Stimulated activated CD4-positive, alpha-beta T cell treated with anti-CD3 and anti-CD28 coated beads, Interleukin-12 subunit alpha, Interleukin-12 subunit beta, amount 100 ng/mL, for 24 hours (primary cell): Measurements from ENCODE around the gene ACTL6B.
"Not testable (repeated sequence)": the region's sequence is repeated elsewhere in the genome, so short reads cannot be mapped to it uniquely, and the experiment has no call there.

Source experiments
- DNase-seq, 2 experiments: peaks; one replicate each; pipeline ENCODE4 v3.0.0-alpha.2; 2020; ENCODE audit warnings: low read depth in 2 of 2

The ACTL6B gene

DNA sequence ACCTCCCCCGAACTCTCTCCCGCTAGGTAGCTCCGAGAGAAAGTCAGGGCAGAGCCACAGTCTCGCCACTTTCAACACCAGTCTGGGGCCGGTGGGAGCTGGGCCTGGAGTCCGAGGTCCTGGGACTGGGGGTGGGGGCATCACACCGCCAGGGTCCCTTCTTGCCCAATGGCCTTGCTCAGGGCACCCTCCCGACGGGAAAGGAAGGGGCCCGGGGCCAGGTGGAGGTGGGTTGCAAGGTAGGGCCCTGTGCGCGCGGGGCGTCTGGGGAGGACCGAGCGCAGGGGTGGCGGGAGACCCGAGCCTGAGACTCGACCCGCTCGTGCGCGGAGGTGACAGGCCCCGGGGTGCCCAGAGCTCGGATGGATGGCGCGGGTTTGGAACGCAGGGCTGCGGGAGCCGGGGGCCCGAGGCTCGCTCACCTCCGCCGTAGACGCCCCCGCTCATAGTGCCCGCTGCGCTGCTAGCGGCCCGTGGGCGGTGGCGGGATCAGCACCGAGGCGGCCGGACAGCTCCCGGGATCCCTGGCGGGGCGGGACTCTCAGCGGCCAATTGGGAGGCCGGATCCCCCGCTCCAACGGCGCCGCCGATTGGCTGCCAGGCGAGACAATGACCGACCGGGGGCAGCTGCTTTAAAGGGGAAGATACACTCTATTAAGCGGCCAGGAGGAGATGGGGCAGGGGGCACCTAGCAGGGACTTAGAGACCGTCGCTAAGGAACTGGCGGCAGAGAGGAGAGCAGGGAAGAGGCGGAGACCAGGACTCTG, at the start of gene ACTL6B:
ACTL6B (minus strand) TSS at position 541 of the 767 bp plus-strand sequence; CDS start at position 447, 94 bp downstream.
- DNase-seq: peak in 1 of 2 experiments; percentile 61

DNA sequence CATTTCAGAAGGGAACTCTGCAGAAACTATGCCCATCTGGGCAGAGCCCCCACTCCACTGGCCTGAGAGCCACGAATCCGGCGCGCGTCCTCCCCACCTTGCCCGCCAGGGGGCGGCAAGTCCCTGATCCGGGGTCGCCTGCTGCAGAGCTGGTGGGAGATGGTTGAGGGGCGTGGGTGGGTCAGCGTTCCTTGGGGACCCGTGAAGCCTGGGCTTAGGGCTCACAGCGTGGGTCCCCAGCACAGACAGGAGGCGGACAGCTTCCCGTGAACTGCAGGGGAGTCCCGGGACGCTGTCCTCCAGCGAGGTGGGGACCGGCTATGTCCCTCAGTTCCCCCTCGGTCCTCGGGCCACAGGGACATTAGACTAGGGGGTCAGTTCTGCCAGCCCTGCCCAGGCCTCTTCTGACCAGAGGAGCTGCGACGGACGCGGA, 49.1 kb upstream of the ACTL6B start:
- DNase-seq: peak; percentile 61 to 80

DNA sequence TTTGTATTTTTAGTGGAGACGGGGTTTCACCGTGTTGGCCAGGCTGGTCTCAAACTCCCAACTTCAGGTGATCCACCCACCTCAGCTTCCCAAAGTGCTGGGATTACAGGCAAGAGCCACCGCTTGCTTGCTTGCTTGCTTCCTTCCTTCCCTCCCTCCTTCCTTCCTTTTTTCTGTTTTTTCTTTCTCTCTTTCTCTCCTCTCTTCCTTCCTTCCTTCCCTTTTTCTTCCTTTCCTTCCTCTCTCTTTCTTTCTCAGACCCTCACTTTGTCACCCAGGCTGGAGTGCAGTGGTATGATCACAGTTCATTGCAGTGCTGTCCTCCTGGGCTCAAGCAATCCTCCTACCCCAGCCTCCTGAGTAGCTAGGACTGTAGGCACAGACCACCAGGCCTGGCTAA, 44.8 kb upstream of the ACTL6B start:
- not testable (repeated sequence) for DNase-seq

DNA sequence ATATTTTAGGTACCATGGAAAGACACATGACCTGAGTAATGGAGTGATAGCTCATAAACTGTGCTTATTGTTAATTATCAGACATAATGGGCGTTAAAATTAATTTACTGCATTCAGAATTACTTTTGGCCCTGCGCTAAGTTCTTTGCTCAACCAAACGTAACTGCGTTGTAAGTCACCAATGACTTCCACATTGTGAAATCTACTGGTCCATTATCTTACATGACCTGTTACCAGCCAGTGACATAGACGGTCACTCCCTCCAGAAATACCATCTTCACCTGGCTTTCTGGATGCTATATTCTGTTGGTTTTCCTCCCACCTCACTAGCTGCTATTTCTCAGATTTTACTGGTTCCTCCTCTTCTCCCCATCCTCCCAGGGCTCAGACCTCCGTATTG, 42.8 kb upstream of the ACTL6B start:
- no peak for DNase-seq

DNA sequence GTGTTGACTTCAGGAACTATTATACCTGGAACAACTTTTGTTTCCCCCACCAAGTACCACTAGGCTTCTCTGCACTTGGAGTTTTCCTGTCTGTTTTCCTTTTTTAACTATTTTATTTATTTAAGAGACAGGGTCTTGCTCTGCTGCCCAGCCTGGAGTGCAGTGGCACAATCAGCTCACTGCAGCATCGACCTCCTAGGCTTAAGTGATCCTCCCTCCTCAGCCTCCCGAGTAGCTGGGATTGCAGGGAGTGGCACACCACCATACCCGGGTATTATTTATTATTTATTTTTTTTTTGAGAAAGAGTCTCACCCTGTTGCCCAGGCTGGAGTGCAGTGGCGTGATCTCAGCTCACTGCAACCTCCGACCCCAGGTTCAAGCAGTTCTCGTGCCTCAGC, 39.9 kb upstream of the ACTL6B start:
- no peak for DNase-seq

DNA sequence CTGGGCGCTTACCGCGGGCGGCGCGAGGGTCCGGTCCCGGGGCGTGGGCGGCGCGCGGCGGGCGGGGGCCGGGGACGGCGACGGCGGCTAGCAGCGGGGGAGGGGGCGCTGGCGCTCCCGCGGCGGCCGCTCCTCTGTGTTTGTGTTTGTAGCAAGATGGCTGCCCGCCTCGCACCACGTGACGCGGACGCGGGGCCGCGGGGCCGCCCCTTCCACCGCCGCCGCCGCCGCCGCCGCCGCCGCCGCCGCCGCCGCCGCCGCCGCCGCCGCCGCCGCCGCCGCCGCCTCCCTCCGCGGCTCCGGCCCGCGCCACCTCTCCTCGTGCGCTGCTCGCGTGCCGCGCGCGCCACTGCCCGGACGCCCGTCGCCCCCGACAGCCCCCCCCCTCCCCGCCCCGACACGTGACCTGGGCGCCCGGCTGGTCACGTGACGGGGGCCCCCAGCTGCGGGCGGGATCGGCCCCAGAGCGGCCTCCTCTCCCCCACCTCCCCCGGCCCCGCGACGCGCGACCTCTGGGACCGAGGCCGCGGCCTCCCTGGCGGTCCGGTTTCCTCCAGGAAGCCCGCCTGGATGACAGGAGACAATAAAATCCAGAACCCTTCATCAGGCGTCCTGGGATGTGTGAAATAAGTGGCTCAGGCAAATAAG, 38.0 kb upstream of the ACTL6B start, which contains the start of gene GIGYF1:
GIGYF1 (minus strand) TSS at position 153 of the 648 bp plus-strand sequence. CDS start 6,012 bp downstream, outside the sequence.
- peak in 1 of 2 experiments; percentile 60 for DNase-seq

DNA sequence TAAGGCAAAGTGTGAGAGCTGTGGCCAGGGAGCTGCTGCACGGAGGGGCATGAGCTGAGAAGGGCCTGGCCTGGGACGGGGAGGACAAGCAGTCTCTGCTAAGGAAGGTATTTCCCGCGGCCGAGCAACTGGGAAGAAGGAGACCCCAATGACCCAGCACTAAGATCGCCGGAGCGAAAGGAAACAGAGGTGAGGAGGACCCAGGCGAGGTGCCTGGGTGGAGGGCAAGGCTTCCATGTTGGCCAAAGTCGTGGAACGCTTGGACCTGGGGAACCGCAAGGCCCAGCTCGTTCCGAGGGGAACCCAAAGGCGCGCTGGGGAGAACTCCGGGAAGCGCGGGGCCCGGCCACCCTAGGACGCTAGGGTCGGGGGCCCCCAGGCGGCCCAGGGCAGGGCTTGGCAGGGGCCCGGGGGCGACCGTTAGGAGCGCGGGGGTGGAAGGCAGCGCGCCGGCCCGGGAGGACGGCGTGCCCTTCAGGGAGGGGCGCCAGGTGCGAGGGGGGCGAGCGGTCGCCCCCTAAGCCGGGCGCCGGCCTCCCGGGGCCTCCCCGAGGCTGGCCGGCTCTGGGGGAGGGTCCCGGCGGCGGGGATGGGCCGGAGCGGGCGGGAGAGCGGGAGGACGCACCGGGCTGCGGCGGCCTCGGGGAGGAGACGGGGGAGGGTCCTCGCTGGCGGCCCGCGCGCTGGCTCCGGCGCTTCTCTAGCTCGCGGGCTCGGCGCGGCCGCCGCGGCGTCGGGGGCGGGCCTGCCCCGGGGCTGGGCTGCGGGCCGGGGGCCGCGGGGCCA, 37.3 kb upstream of the ACTL6B start:
- no peak for DNase-seq

DNA sequence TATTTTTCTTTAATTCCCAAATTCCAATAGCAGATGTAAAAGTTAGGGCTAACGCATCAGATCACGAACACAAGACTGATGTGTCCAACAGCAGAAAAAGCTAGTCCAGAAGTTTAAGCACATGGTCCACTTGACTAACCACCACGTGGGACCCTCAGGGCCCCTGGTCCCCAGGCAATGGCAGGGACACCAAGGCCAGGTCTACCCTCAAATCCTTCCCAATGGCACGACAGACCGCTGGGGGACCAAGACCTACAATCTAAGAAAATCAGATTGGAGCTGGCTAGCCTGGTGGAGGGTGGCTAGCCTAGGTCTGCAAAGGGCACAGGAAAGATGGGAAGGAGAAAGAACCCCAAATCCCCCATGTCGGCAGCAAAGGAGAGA, 36.3 kb upstream of the ACTL6B start:
- DNase-seq: no peak

DNA sequence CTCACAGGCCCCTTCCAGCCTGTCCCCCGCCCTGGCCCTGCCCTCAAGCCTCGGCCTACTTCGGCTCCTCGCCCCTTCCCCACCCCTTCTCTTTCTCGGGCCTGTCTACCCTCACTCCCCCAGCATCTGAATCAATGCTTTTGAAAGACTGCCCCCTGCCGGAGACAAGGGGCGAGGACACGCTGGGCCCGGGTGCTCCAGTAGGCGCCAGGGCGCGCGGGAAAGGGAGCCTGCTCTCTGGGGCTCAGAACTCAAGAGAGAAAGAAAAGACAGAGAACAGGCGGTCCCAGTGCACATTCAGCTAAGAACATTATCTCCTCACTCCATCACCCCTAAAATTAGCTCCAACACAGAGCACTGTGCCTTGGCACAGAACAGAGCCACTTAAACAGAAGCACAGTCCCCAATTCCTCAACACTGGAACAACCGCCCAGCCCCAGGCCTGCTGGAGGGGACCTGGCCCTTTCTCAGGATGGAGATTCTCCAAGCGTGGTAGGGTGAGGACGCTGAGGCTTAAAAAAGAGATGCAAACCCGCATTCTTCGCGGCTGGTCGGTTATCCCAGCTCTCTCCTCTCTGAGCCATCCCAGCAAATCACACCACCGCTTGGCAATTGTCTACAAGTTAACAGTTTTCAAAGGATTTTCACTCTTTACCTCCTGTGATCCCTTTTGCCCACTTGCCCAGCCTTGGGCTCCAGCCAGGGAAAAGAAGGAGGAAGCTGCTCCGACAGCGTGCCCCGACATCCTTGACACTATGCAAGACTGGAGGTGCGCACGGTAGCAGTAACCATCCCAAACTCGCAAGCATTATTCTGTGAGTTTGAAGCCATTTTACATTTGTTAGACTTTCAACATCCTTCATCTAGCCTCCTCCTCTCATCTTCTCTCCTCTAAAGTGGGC, 35.7 kb upstream of the ACTL6B start:
- peak; percentile 65 to 79 for DNase-seq

DNA sequence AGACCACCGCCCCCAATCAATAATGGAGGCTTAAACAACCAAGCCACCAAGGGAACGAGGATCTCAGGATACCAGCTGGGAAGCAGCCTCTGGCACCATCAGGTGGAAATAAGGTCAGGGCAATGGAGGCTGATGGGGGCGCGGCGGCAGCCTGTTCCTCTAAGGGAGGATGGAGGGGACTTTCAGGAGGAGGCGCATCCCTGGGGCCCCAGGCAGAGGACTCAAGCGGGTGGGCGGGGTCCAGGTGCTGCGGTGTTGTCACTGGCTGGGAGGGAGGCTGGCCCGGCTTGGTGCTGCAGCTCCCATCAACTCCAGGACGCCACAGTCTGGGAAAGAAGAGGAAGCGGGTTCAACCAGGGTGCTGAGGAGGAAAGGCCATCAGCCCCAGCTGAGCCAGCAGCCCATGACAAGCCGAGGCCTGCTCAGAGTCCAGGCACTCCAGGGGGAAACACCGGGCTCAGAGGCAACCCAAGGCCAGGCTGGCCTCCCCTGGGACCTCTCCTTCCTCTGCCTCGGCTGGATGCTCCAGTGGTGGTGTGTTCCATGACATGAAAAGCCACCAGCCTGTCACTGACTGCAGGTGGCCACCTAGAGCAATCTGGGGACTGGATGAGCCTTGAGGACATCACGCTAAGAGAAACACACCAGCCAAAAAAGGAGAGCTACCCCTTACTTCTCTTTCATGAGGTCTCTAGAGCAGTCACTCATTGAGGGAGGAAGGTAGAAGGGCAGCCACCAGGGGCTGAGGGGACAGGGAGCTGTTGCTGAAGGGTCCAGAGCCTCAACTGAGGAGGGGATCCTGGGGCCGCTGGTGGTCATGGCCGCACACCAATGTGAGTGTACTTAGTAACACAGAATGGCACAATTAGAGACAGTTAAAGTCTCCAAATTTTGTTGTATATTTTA, 33.2 kb upstream of the ACTL6B start:
- no peak for DNase-seq

DNA sequence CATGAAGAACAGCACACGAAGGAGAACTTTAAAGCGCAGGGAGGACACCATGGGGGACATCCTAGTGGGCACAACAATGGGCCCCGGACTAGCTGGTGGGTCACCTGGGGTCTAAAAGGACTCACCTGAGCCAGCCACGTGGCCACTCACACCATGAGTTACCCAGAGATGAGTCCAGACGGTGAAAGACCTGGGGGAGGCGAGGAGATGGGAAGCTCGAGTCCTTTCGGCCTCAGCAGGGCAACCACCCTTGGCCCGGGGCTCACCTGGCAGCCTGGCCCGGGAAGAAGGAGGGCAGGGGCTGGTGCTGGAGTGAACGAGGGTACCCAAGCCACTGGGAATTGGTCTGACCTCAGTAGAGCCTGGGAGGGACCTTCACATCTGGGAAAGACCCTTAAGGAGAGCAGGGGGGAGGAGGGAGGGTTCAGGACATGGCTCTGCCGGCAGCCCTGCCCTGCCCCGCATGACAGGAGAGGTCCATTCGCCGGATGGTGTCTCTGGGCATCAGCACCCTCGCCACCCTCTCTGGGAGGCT, 32.1 kb upstream of the ACTL6B start:
- no peak for DNase-seq

DNA sequence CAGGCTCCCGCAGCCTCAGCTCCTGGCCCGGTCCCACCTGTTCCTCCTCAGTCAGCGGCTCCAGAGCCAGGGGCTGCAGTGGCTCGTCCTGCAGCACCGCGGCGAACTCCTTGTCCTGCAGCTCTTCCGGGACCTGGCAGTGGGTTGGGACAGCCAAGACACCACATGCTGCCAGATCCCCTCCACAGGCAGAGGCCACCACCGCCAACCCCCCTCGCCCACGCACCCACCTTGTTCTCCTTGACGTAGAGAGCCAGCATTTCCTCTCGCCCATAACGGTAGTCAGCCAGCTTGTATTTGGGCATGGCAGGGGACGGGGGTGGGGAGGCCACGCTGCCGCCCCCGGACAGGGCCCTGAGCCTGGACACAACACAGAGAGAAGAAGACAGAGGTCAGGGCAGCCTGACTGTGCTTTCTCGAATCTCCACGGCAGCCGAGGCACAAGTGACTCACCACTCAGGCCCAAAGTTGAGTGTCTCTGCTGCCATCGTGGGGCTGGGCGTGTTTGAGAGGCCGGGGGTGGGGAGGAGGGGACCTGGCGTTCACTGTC, 31.6 kb upstream of the ACTL6B start:
- no peak for DNase-seq

DNA sequence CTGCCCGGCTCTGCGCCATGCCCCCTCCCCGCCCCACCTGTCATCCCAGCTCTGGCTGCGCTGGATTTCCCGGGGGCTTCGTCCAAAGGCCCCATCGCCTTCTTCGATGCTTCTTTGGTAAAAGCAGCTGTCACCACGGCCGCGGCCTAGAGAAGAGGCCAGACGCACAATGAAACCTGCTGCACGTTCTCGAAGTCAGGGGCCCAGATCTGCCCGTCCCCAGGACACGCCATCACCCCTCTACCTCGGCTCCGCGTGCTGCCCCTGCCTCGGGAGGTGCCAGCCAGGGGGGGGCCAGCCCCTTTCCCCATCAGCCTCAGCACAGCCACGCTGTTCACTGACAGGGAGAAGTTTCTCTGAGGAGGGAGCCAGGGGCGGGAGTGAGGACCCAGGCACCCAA, 31.0 kb upstream of the ACTL6B start:
- DNase-seq: no peak

DNA sequence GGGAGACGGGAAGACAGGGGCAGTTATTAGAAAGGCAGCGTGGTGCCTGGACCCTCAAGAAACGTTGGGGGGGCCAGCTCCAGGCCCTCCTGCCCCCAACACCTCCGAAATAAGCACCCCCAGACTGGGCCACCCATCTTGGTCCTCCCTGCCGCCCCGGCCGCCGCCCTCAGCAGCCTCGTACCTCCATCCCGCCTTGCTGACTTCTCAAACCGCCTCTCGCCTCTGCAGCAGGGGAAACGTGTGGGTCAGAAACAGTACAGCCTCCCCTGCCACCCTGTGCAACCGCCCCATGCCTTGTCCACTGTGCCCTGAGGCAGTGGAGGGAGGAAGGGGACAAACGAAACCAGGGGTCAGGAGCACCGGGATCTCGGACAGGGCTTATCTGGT, 30.6 kb upstream of the ACTL6B start:
- DNase-seq: no peak

DNA sequence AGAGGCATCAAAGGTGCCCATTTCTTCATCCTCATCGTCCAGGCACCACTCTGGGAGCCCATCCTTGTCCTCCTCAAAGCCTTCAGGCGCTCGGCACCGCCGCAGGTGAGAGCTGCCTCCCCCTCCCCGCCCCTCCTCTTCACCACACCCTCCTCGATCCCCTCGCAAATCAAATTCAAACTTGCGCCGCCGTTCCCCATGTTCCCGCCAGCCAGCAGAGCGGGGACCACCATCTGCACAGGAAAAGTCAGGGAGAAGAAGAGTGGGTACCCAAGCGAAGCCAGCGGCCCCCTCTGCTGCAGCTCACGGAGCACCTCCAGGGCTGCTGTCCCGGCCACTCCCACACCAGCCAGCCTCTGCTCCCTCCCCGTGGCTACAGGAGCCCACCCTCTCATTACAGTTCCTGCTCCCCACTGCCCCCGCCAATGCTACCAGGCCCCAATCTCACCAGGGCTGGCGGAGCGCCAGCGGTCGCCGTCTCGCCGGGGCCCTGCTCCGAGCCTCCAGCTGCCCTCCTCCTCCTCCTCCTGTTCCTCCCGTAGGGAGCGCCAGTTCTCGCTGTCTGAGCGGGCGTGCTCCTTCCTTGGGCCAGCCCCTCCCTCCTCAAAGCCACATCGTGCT, 30.1 kb upstream of the ACTL6B start:
- no peak for DNase-seq

DNA sequence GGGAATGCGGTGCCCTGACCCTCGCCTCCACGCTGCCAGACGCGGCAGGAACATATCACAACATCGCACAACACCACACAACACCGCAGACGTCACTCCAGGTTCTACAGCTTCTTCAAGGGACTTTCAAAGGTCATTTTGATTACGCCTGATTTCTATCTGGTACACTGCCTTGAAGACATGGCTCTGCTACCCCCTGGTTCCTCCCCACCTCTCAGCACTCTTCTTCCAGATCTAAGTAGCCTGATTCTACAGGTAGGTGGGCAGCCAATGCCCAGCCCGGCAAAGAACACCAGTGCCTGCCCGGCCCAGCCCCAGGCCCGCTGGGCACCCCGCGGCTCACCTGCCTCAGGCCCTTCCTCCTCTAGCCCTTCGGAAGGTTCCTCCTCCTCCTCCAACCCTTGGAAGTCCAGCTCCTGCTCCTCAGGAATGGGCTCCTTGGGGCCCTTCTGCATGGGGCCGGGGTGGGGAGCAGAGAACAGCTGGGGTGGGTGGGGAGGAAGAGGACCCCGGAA, 29.4 kb upstream of the ACTL6B start:
- DNase-seq: no peak

DNA sequence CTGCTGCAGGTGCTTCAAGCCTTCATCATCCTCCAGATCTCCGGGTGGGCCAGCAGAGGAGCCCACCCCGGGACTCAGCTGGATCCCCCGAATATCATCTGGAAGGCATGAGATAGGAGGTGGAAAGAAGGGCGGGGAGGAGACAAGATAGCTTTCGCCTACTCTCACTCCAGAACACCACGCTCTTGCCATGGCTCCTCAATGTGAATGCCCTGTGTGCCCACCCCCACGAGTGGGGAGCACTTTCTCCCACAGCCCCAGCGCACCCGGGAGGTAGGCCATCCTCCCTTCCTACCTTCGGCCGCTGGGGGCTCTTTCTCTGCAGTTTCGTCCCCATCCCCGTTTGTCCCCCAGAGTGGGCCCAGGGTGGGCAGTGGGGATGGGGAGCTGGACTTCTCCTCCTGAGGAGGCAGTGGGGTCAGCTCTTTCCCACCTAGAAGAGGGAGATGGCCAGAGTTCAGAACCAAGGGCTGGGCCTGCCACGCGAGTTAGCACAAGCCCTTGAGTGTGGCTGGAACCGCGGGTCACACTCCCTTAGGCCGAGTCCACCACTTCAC, 28.9 kb upstream of the ACTL6B start:
- DNase-seq: no peak

DNA sequence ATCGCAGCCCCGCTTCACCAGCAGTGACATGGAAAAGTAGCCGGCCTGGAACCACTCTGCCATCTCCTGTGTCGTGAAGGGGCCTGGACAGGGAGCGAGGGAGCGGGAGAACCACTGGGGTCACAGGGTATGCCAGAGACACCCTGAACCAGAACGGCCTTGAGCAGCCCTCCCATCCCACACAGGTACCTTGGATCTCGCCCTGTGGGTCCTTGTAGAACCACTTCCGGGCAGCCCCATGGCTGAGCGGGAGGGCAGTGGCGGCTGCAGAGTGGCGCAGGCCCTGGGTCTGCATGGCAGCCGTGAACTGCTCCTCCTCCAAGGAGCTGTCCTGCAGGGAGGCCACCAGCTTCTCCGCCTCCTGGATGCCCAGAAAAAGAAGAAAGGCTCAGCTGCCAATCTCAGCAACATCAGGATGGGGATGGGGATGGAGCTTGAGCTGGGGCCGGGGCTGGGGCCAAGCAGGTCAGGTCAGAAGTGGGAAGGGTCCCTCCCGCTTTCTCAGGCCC, 28.3 kb upstream of the ACTL6B start:
- DNase-seq: no peak
